Measurements from ENCODE around the gene PAFAH1B2.

DNA sequence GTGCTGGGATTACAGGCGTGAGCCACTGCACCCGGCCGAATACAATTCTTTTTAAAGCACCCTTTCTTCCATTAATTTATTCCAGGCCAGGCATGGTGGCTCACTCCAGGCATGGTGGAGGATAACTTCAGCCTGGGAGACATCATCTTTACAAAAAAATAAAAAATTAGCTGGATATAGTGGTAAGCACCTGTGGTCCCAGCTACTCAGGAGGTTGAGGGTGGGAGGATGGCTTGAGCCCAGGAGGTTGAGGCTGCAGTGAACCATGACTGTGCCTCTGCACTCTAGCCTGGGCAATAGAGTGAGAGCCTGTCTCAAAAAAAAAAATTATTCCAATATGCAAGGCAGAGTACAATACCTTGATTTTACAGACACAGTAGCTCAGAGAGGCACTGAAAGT, 66.5 kb downstream of the PAFAH1B2 start:
- TF ChIP-seq, protein P1, sequence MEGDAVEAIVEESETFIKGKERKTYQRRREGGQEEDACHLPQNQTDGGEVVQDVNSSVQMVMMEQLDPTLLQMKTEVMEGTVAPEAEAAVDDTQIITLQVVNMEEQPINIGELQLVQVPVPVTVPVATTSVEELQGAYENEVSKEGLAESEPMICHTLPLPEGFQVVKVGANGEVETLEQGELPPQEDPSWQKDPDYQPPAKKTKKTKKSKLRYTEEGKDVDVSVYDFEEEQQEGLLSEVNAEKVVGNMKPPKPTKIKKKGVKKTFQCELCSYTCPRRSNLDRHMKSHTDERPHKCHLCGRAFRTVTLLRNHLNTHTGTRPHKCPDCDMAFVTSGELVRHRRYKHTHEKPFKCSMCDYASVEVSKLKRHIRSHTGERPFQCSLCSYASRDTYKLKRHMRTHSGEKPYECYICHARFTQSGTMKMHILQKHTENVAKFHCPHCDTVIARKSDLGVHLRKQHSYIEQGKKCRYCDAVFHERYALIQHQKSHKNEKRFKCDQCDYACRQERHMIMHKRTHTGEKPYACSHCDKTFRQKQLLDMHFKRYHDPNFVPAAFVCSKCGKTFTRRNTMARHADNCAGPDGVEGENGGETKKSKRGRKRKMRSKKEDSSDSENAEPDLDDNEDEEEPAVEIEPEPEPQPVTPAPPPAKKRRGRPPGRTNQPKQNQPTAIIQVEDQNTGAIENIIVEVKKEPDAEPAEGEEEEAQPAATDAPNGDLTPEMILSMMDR (IDR thresholded peaks at IDR 0.05): no peak
- no peak for TF ChIP-seq POLR2A (IDR thresholded peaks at IDR 0.05)

Measured in body of pancreas (tissue), 4 donors.